ENCODE data around the gene HAUS3. TPM values are rescaled to one million over a fixed set of nuclear protein-coding genes. Genes with fewer than 3 reads are reported as not detected.

Gene HAUS3
- polyA plus RNA-seq, 1 donor from 2014 or later = 21.7 TPM

- Mint-ChIP-seq H3K27ac (peak overlapping the region in 2 of 3 donors; percentile 32 to 83), H3K4me1 (peaks cover 4 to 16% (median 7%) of the 10 kb centered on the region in 3 donors), H3K4me3 (peak overlapping the region in 2 of 4 donors; percentile 48 to 76), H3K27me3 (no peaks in the 10 kb centered on the region), H3K36me3 (peaks cover 2% of the 10 kb centered on the region), H3K9me3 (no peaks in the 10 kb centered on the region)
Measured at GRCh38 chr4:2254665-2255500, 13.0 kb upstream of the HAUS3 start.

DNA sequence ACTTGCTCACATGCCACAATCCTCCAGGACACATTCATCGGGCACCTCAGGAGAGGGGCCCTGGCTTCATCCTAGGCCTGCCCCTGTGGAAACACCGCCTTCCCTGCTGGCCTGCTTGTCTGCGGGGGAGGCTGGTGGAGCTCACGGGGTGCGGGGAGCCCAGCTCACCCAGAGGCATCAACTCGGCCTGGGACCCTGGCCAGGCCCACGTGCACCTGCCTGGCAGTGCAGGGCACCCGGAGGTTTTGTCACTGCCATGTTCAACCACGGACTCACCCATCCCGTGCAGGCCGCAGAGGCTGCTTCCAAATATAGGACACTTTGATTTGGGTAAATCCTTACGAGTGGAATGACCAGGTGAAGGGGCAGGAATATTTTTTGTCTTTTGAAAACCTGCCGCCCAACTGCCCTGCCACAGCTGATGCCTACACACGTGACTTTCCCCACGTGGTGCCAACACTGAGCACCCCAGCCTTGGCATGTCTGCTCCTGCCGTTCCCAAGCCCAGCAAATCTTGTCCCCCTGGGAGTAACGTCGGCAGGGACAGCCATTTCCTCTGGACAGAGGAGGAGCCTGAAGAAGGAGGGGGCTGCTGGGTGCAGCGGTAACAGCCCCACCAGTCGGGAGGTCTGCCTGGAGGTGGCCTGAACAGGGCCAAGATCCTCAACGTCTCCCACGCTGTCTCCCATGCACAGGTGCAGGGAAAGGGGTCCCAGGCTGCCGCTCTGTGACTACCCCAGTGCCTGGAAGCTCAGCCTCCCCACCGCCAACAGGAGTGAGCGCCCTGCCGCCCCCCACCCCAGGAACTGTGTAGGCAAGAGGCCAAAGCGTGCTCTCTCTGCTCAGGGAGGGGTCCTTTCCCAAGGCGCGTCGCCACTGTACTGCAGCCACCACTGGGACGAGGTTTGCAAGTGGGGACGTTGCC, 11.5 kb upstream of the HAUS3 start:
- H3K27ac Mint-ChIP-seq = peak overlapping the region in 2 of 3 donors; percentile 49 to 86
- no peaks in the 10 kb centered on the region for H3K27me3 Mint-ChIP-seq
- H3K9me3 Mint-ChIP-seq = no peaks in the 10 kb centered on the region
- H3K4me3 Mint-ChIP-seq = peak overlapping the region in 1 of 4 donors; percentile 8
- H3K4me1 Mint-ChIP-seq = peaks cover 4 to 14% (median 7%) of the 10 kb centered on the region in 3 donors
- peaks cover 2% of the 10 kb centered on the region for H3K36me3 Mint-ChIP-seq

GRCh38 chr4:2252530-2253091, 10.7 kb upstream of the HAUS3 start:
- Mint-ChIP-seq H3K27ac (peak overlapping the region in 2 of 3 donors; percentile 49 to 86), H3K9me3 (no peaks in the 10 kb centered on the region), H3K27me3 (no peaks in the 10 kb centered on the region), H3K4me1 (peaks cover 4 to 10% (median 7%) of the 10 kb centered on the region in 3 donors), H3K4me3 (no peak overlapping the region), H3K36me3 (peaks cover 2% of the 10 kb centered on the region)

DNA sequence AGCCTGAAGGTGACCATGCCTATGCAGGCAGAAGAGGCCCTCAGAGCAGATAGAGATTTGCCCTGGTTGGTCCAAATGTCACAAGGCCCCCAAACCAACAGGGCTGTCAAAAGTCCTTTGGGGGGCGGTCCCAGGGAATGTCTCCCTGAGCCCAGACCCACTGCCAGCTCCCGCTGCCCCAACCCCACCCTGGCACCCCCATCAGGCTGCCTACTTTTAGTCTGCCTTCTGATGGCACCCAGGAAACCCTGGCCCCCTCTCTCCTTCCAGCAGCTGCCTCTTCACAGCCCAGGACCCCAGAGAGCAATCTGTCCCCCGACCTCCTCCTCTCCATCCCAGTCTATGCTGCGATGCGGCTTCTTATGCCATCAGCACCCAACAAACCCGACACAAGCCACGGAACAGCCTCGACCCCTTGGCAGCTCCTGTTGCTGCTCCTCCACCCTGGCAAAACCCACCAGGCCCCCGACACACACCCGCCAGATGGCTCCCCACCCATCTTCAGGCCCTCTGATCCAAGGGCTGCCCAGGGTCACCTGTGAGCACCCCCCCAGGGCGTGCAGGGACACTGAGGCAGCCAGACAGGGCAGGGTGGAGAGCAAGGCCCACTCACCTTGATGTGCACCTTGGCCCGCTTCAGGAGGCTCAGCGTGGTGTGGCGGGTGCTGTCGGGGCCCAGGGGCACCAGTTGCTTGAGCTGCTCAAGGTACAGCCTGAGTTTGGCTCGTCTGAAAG, 10.0 kb upstream of the HAUS3 start:
- Mint-ChIP-seq H3K27ac (peak overlapping the region in 1 of 3 donors; percentile 82), H3K4me3 (no peak overlapping the region), H3K36me3 (peaks cover 2% of the 10 kb centered on the region), H3K27me3 (no peaks in the 10 kb centered on the region), H3K4me1 (peaks cover 3 to 5% (median 5%) of the 10 kb centered on the region in 3 donors), H3K9me3 (no peaks in the 10 kb centered on the region)

DNA sequence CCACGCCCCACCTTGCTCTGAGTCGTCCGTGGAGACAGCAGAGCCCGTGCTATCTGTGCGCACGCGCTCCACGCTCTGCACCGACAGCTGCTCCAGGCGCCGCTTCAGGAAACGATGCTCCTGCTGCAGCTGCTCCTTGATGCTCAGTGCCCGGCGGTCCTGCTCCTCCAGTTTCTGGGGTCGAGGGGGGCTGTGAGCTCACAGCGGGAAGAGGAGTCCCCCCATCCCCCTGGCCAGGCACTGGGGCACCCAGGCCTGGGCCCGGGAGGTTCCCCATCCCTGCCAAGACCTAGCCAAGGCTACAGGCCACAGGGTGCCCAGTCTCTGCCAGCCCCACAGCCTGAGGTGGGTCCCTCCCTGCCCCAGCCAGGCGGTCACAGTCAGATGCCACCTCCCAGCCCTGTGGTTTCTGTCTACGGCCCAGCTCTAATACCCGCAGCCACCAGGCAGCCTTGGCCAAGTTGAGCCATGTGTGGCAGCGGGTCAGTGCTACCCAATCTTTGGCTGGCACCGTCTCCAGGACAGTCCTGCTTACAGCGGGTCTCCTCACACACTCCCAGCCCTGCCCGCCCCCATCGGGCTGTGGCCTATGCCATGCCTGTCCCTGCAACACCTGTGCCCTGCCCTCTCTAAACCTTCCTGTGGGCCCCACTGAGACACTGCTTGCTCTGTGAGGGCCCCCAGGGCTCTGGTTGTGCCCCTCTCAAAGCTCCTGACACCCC, 9.3 kb upstream of the HAUS3 start:
- Mint-ChIP-seq H3K4me3 (no peak overlapping the region), H3K27me3 (no peaks in the 10 kb centered on the region)

DNA sequence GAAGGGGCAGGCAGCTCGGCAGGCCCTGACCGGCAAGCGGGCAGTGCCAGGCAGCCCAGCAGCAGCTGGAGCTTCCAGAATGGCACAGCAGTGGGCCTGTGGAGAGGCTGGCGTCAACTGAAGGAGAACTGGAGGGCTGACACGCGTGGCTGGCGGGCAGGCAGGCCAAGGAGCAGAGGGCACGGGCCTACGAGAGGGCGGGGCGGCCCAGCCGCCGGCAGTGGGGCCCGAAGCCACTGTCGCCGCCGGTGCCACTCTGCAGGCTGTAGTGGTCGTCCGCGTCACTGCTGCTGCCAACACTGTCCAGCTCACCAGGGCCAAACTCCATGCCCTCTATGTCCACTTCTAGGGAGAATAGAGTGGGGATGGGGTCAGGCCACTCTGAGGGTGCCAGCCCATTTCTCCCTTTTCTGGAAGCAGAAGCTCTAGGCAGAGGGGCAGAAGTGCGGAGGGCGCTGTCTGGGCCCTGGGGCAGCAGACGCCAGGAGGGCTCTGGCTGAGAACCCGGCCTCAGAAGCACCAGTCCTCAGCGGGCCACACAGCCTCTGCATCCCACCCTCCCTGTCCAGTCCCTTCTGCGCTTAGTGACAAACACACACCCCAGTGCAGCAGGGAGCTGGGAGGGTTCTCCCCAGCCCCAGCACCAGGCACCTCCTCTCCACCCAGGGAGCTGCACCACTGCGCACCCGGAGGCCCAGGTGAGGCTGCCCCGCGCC, 8.6 kb upstream of the HAUS3 start:
- Mint-ChIP-seq H3K4me3 (no peak overlapping the region), H3K9me3 (no peaks in the 10 kb centered on the region), H3K4me1 (peaks cover 0 to 2% (median 1%) of the 10 kb centered on the region in 3 donors), H3K27ac (no peak overlapping the region), H3K36me3 (peaks cover 2% of the 10 kb centered on the region), H3K27me3 (no peaks in the 10 kb centered on the region)

More for the DNA sequence above, 9.3 kb upstream of the HAUS3 start:
- peaks cover 0 to 2% (median 1%) of the 10 kb centered on the region in 3 donors for H3K4me1 Mint-ChIP-seq
- H3K9me3 Mint-ChIP-seq = no peaks in the 10 kb centered on the region
- peaks cover 2% of the 10 kb centered on the region for H3K36me3 Mint-ChIP-seq
- H3K27ac Mint-ChIP-seq = peak overlapping the region in 1 of 3 donors; percentile 82

DNA sequence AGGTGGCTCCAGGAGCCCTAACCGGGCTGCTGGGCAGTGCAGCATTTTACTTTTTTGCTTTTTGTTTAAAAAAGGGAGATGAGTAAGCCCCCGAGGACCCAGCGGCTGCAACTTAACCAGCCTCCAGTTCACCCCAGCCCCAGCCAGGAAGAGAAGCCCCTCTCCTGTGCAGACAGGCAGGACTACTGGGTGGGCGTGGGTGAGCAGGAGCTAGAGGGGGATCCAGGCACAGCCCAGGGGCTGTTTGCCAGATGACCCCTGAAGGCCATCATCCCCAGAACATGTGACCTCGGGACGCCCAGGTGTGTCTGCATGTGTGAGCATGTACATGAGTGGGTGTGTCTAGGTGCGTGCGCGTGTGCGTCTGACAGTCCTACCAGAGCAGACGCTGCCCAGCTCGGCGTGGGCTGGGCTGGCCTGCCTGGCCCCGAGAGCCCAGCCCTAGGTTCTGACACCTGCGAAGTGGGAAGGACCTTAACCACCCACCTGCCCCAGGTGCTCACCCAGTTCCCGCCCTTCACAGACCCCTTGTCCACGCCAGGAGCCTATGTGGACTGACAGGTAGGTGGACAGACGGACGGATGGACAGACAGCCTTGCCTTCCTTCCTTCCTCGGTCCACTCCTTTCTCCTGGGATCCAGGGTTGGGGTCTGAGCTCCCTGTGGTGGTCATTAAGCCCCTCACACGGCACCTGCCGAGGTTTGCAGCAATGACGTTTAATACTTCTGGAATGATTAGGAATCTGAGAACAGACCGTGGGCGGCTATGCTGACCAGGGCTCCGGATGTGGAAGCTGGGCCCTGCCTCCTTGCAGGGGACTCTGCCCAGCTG, 7.8 kb upstream of the HAUS3 start:
- peaks cover 0 to 1% (median 0%) of the 10 kb centered on the region in 3 donors for H3K4me1 Mint-ChIP-seq
- H3K27me3 Mint-ChIP-seq = no peaks in the 10 kb centered on the region
- H3K9me3 Mint-ChIP-seq = no peaks in the 10 kb centered on the region
- H3K27ac Mint-ChIP-seq = no peak overlapping the region
- no peaks in the 10 kb centered on the region for H3K36me3 Mint-ChIP-seq
- no peak overlapping the region for H3K4me3 Mint-ChIP-seq

- Mint-ChIP-seq H3K9me3 (no peaks in the 10 kb centered on the region), H3K4me3 (no peak overlapping the region), H3K27ac (peak overlapping the region in 1 of 3 donors; percentile 73), H3K36me3 (no peaks in the 10 kb centered on the region), H3K4me1 (peaks cover 2 to 9% (median 6%) of the 10 kb centered on the region in 3 donors), H3K27me3 (no peaks in the 10 kb centered on the region)
Measured at GRCh38 chr4:2248821-2249261, 6.9 kb upstream of the HAUS3 start.

GRCh38 chr4:2248044-2248780, 6.3 kb upstream of the HAUS3 start:
- no peak overlapping the region for H3K4me3 Mint-ChIP-seq
- no peaks in the 10 kb centered on the region for H3K9me3 Mint-ChIP-seq
- peak overlapping the region in 1 of 3 donors; percentile 73 for H3K27ac Mint-ChIP-seq
- peaks cover 7 to 15% (median 11%) of the 10 kb centered on the region in 3 donors for H3K4me1 Mint-ChIP-seq
- no peaks in the 10 kb centered on the region for H3K27me3 Mint-ChIP-seq
- H3K36me3 Mint-ChIP-seq = no peaks in the 10 kb centered on the region

DNA sequence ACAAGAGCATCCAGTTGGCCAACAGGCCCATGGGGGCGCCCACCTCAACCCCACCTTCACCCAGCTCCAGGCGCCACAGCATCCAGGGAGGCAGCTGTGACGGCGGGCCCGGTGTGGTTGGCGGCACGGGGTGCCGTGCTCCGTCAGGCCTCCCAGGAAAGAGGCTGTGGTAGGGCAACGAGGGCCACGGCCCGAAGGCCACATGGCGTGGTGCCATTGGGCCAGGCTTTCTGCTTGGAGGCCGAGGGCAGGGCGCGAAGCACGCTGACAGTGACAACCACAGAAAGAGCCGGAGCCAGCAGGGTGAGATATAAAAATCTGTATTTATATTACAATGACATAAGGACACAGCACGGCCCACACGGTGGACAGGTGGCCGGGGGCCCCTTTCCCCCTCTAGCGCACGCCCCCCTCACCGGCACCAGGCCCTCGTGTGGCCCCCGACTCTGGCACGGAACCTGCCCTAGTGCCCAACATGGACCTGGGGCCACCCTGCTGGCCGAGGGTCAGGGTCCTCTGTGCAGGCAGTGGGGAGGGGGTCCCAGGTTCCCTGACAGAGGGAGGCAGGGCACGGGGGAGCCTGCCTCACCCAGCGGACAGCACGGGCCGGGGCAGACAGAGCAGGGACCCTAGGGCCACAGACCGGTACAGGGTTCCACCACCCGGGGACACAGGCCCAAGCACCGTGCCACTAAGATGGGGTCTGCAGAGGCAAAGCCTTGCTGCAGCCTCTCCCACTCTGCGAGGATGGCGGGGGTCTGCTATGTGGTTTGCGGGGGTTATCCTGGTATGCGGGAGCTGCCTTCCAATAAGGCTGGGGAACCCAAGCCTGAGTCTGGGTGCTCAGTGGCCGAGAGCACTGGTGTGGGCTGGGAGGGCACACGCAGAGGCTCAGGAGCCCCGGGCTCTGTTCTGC, 5.5 kb upstream of the HAUS3 start:
- H3K4me1 Mint-ChIP-seq = peaks cover 7 to 16% (median 11%) of the 10 kb centered on the region in 3 donors
- H3K36me3 Mint-ChIP-seq = no peaks in the 10 kb centered on the region
- H3K27me3 Mint-ChIP-seq = no peaks in the 10 kb centered on the region
- no peak overlapping the region for H3K4me3 Mint-ChIP-seq
- H3K27ac Mint-ChIP-seq = no peak overlapping the region
- H3K9me3 Mint-ChIP-seq = no peaks in the 10 kb centered on the region

DNA sequence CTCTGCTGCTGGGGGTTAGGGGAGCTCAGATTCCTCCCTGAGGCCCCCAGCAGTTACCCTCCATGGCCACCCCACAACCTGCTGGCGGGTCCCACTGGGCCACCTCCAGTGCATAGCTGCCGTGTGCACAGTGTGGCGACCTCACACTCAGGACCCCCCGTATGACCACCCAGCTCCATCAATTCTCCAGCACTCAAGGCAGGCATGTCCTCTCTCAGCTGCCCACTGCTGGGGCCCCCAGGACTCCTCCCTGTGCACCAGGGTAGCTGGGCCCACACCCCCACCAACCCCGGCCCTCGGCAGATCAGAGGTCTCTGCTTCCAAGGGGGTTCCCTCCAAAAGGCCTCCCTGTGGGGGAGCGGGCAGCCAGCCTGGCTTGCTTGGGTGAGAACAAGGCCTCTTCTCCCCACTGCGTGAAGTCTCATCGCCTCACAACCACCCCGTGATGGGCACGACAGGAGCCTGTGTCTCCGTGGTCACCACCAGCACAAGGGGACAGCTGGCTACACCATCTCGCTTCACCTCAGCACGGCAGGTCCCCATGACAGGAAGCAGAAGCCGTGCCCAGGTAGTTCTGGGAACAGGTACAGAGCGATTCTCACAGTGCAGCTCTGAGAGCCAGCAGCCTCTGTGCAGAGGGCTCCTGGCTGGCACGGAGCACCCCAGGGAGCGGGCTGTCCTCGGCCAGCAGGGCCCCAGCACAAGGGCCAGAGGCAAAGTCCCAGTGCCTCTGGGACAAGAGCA, 4.6 kb upstream of the HAUS3 start:
- Mint-ChIP-seq H3K36me3 (no peaks in the 10 kb centered on the region), H3K27ac (no peak overlapping the region), H3K4me1 (peaks cover 7 to 16% (median 11%) of the 10 kb centered on the region in 3 donors), H3K9me3 (no peaks in the 10 kb centered on the region), H3K27me3 (no peaks in the 10 kb centered on the region), H3K4me3 (no peak overlapping the region)
